Osteoblast (primary cell): ENCODE data around the gene MIA. TPM values are rescaled to one million over a fixed set of nuclear protein-coding genes. Genes with fewer than 3 reads are reported as not detected.

Experiments used
- DNase-seq: peaks from one replicate; pipeline ENCODE4 v3.0.0; 2011; ENCODE audit warnings: low spot score, mixed read lengths; ENCODE audit not compliant: insufficient read length; ENCODE audit errors: missing footprints
- H2AFZ ChIP-seq: 2 replicates; pipeline ENCODE4 v1.6.0; 2011; ENCODE audit warnings: mild to moderate bottlenecking, low read length
- H3K27ac ChIP-seq: 2 replicates; pipeline ENCODE4 v1.5.1; 2011; ENCODE audit warnings: mild to moderate bottlenecking, low read depth, low read length, moderate library complexity
- H3K27me3 ChIP-seq: 2 replicates; pipeline ENCODE4 v1.6.0; 2012; ENCODE audit warnings: mild to moderate bottlenecking, control low read depth, inconsistent platforms, low read length, moderate library complexity; ENCODE audit not compliant: insufficient read depth
- H3K36me3 ChIP-seq: 2 replicates; pipeline ENCODE4 v1.5.1; 2011; ENCODE audit warnings: mild to moderate bottlenecking, low read length, control low read depth, moderate library complexity; ENCODE audit not compliant: insufficient read depth
- H3K4me1 ChIP-seq: 2 replicates; pipeline ENCODE4 v1.5.1; 2011; ENCODE audit warnings: mild to moderate bottlenecking, low read length, control low read depth, moderate library complexity; ENCODE audit not compliant: insufficient read depth
- H3K4me2 ChIP-seq: 2 replicates; pipeline ENCODE4 v1.6.0; 2011; ENCODE audit warnings: mild to moderate bottlenecking, low read length; ENCODE audit not compliant: insufficient read depth
- H3K4me3 ChIP-seq: fragments of 200-600 bp; sonication (generic); 3 replicates; pipeline ENCODE4 v1.5.1; 2012; ENCODE audit warnings: mild to moderate bottlenecking, low read length, inconsistent platforms; ENCODE audit not compliant: insufficient read depth
- H3K79me2 ChIP-seq: 2 replicates; pipeline ENCODE4 v1.6.0; 2012; ENCODE audit warnings: mild to moderate bottlenecking, low read length, control low read depth, inconsistent platforms; ENCODE audit not compliant: insufficient read depth
- H3K9me3 ChIP-seq: 2 replicates; pipeline ENCODE4 v1.5.1; 2011; ENCODE audit warnings: low read depth, low read length, control low read depth
- H4K20me1 ChIP-seq: 2 replicates; pipeline ENCODE4 v1.6.0; 2012; ENCODE audit warnings: mild to moderate bottlenecking, low read length, control low read depth; ENCODE audit not compliant: insufficient read depth
- total RNA-seq: library from RNA; depleted of rRNA; stranded (reverse); fragments of >200 nt; gene quantifications from 2 replicates; pipeline ENCODE4 v1.2.3, GENCODE V29; 2012
- TF ChIP-seq, protein P1 (sequence below): IDR thresholded peaks from 2 replicates; pipeline ENCODE4 v1.5.1; 2011; ENCODE audit warnings: mild to moderate bottlenecking, low read depth, low read length, moderate library complexity; ENCODE audit errors: extremely low read depth

MIA gene
- total RNA-seq, 1 donor: 0.72 TPM

DNA sequence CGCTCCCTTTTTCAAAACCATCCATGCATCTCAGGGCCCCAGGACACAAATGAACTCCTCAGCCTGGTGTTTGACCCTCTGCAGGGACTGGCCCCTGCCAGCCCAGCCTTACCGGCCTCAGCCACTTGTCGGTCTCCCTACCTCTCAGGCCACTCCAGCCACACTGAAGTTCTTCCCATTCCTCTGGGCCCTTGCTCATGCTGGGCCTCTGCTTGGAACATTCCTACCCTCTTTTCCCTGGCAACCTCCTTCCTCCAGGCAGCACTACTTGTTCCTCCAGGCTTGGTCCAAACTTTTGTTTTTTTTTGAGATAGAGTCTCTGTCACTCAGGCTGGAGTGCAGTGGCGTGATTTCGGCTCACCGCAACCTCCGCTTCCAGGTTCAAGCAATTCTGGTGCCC lies 16.0 kb downstream of the MIA start:
- H3K27me3 ChIP-seq: no peaks in the 10 kb centered on the region
- no peaks in the 10 kb centered on the region for H3K9me3 ChIP-seq
- no peak overlapping the region for H3K27ac ChIP-seq
- no peak overlapping the region for H3K4me2 ChIP-seq
- no peak overlapping the region for H3K4me3 ChIP-seq
- H3K4me1 ChIP-seq: no peaks in the 10 kb centered on the region
- DNase-seq: no peak
- TF ChIP-seq, protein P1, sequence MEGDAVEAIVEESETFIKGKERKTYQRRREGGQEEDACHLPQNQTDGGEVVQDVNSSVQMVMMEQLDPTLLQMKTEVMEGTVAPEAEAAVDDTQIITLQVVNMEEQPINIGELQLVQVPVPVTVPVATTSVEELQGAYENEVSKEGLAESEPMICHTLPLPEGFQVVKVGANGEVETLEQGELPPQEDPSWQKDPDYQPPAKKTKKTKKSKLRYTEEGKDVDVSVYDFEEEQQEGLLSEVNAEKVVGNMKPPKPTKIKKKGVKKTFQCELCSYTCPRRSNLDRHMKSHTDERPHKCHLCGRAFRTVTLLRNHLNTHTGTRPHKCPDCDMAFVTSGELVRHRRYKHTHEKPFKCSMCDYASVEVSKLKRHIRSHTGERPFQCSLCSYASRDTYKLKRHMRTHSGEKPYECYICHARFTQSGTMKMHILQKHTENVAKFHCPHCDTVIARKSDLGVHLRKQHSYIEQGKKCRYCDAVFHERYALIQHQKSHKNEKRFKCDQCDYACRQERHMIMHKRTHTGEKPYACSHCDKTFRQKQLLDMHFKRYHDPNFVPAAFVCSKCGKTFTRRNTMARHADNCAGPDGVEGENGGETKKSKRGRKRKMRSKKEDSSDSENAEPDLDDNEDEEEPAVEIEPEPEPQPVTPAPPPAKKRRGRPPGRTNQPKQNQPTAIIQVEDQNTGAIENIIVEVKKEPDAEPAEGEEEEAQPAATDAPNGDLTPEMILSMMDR: no peak
- H2AFZ ChIP-seq: no peak overlapping the region
- H3K36me3 ChIP-seq: no peaks in the 10 kb centered on the region
- no peaks in the 10 kb centered on the region for H3K79me2 ChIP-seq
- H4K20me1 ChIP-seq: no peaks in the 10 kb centered on the region

- H4K20me1 ChIP-seq: no peaks in the 10 kb centered on the region
- no peaks in the 10 kb centered on the region for H3K27me3 ChIP-seq
- DNase-seq: no peak
- no peak overlapping the region for H3K4me2 ChIP-seq
- no peak overlapping the region for H3K27ac ChIP-seq
- TF ChIP-seq, protein P1: no peak
- H3K79me2 ChIP-seq: no peaks in the 10 kb centered on the region
- no peak overlapping the region for H2AFZ ChIP-seq
- H3K4me3 ChIP-seq: no peak overlapping the region
- no peaks in the 10 kb centered on the region for H3K9me3 ChIP-seq
- H3K36me3 ChIP-seq: no peaks in the 10 kb centered on the region
- H3K4me1 ChIP-seq: no peaks in the 10 kb centered on the region
These were observed 16.7 kb downstream of the MIA start for GRCh38 chr19:40791996-40792395.

- H3K4me1 ChIP-seq: peaks cover 28% of the 10 kb centered on the region
- peak overlapping the region; percentile 95 for H3K27ac ChIP-seq
- H3K4me3 ChIP-seq: no peak overlapping the region
- DNase-seq: peak; percentile 55
- H3K79me2 ChIP-seq: peaks cover 33% of the 10 kb centered on the region
- H3K27me3 ChIP-seq: no peaks in the 10 kb centered on the region
- H3K4me2 ChIP-seq: peak overlapping the region; percentile 96
- H2AFZ ChIP-seq: peak overlapping the region; percentile 92
- TF ChIP-seq, protein P1: no peak
- no peaks in the 10 kb centered on the region for H3K9me3 ChIP-seq
- H3K36me3 ChIP-seq: peaks cover 20% of the 10 kb centered on the region
- H4K20me1 ChIP-seq: peaks cover 26% of the 10 kb centered on the region
These were observed 22.0 kb downstream of the MIA start for GRCh38 chr19:40797166-40797962.

- Histone ChIP-seq H3K4me2 (peak overlapping the region; percentile 96), H3K27me3 (no peaks in the 10 kb centered on the region), H3K4me3 (peak overlapping the region; percentile 88), H3K4me1 (peaks cover 36% of the 10 kb centered on the region), H4K20me1 (peaks cover 34% of the 10 kb centered on the region), H2AFZ (peak overlapping the region; percentile 92), H3K79me2 (peaks cover 41% of the 10 kb centered on the region), H3K36me3 (peaks cover 23% of the 10 kb centered on the region), H3K27ac (peak overlapping the region; percentile 95), H3K9me3 (no peaks in the 10 kb centered on the region)
- DNase-seq: peak; percentile 96
- TF ChIP-seq, protein P1: peak; percentile 38
These were observed 22.8 kb downstream of the MIA start for GRCh38 chr19:40797963-40798682.
